ENCODE results near the gene TRIM59. TPM values are rescaled to one million over a fixed set of nuclear protein-coding genes. Genes with fewer than 3 reads are reported as not detected.

Gene TRIM59
- total and polyA plus RNA-seq, 9 of the 15 experiments (the other 6 are each of a cell fraction or from before 2014, with no cell fraction given), result 16.8 to 101 (median 34.8) TPM

- H3K4me3 ChIP-seq, result peak overlapping the region; percentile 71
- no peaks in the 10 kb centered on the region for H3K9me3 ChIP-seq (replicated peaks; ENCODE audit: control insufficient read depth, insufficient read depth, low read depth, low read length)
- peaks cover 30% of the 10 kb centered on the region for H4K20me1 ChIP-seq (replicated peaks; ENCODE audit: control insufficient read depth, insufficient read depth, low read length)
- BruUV-seq (replicated peaks), result no TSS peak
- in situ Hi-C loops (cut with MboI) (no loop called here), intact Hi-C loops (cut with micrococcal nuclease) (loop anchor here (1.0 to 5.0 kb wide), 3 partner anchors 49 to 173 kb away; partner anchors contain the start of genes C3orf80 and TRIM59)
- no peak overlapping the region for H2AFZ ChIP-seq (ENCODE audit: low read depth, low read length)
- peaks cover 93% of the 10 kb centered on the region for H3K79me2 ChIP-seq (ENCODE audit: control insufficient read depth, insufficient read depth, low read length)
- H3K27ac ChIP-seq (ENCODE audit: extremely low read depth, low read depth, low read length), result peak overlapping the region; percentile 99
- ATAC-seq (peak; percentile 37), FAIRE-seq (no peak), DNase-seq (ENCODE audit: extremely low read depth in 1 of 4, low spot score in 3 of 4) (peak; percentile 11 to 39 (median 20))
- peak overlapping the region; percentile 95 for H3K4me2 ChIP-seq (ENCODE audit: insufficient read depth, low read length)
- WGBS (ENCODE audit: insufficient coverage, low coverage, missing lambda C conversion rate), result 0% methylated on average over 30 of the region's 51 CpGs
- peaks cover 49% of the 10 kb centered on the region for H3K36me3 ChIP-seq (ENCODE audit: control insufficient read depth, insufficient read depth, low read length)
- no peaks in the 10 kb centered on the region for H3K27me3 ChIP-seq (ENCODE audit: control insufficient read depth in 2 of 2, insufficient read depth in 2 of 2, low read length in 2 of 2)
- CTCF ChIA-PET (ENCODE audit: low intra/inter-chr PET ratio), result no interaction called here
- H3K9me1 ChIP-seq (ENCODE audit: control insufficient read depth, insufficient read depth, low read length), result no peaks in the 10 kb centered on the region
- POLR2A ChIA-PET, result interaction anchor here (1.3 to 2.9 kb wide), 5 partner anchors 9 to 30 kb away, joined by 3 to 38 read pairs (median 6); no protein-coding TSS in a partner anchor
- peaks cover 5% of the 10 kb centered on the region in 2 experiments; a peak in 4 of 5 replicates for H3K4me1 ChIP-seq (replicated peaks in 1 of 2; ENCODE audit: control insufficient read depth in 2 of 2, insufficient read depth in 2 of 2, low read length in 2 of 2)
- peak overlapping the region; percentile 98 to 100 for H3K9ac ChIP-seq (ENCODE audit: insufficient read depth in 1 of 2, low read depth in 2 of 2, low read length in 2 of 2)
- TF ChIP-seq TEAD1 (CRISPR knock-in tag; IDR thresholded peaks at IDR 0.05) (peak in 1 of 2 experiments; percentile 52; a peak in 1 of 4 replicates), KAT7 (CRISPR knock-in tag; IDR thresholded peaks at IDR 0.05; ENCODE audit: borderline replicate concordance) (peak; percentile 80), HMGN3 (IDR thresholded peaks at IDR 0.05; ENCODE audit: borderline replicate concordance, extremely low read depth, insufficient read length, low read depth, low read length) (peak; percentile 51), CTBP1 (IDR thresholded peaks at IDR 0.05; ENCODE audit: borderline replicate concordance) (no peak), RBM22 (IDR thresholded peaks at IDR 0.05; ENCODE audit: low read depth, low read length, poor library complexity, severe bottlenecking) (peak; percentile 68), ZNF263 (CRISPR knock-in tag; IDR thresholded peaks at IDR 0.05; ENCODE audit: borderline replicate concordance) (0 out of 2 replicates have a peak, but pooled peaks have one; percentile 13), ZNF583 (CRISPR knock-in tag; IDR thresholded peaks at IDR 0.05) (no peak), MTF1 (CRISPR knock-in tag; IDR thresholded peaks at IDR 0.05; ENCODE audit: borderline replicate concordance) (no peak), FIP1L1 (IDR thresholded peaks at IDR 0.05; ENCODE audit: low read depth, low read length, poor library complexity, severe bottlenecking) (peak; percentile 67), RBFOX2 (IDR thresholded peaks at IDR 0.05; ENCODE audit: low read depth, low read length) (peak; percentile 91), ZNF143 (CRISPR knock-in tag; IDR thresholded peaks at IDR 0.05) (peak; percentile 32; the same call in 1 of the 2 replicates), SIN3A (IDR thresholded peaks at IDR 0.05; ENCODE audit: borderline replicate concordance in 2 of 2, control insufficient read depth in 1 of 2, low read depth in 2 of 2, low read length in 2 of 2) (0 out of 4 replicates have a peak, but pooled peaks of 1 of the 2 experiments have one; percentile 23), NONO (IDR thresholded peaks at IDR 0.05; ENCODE audit: low read depth in 2 of 2, low read length in 1 of 2) (0 out of 4 replicates have a peak, but pooled peaks of 1 of the 2 experiments have one; percentile 18), HIVEP1 (CRISPR knock-in tag; IDR thresholded peaks at IDR 0.05) (no peak), ETS1 (conservative IDR thresholded peaks at IDR 0.05; ENCODE audit: control insufficient read depth, low read depth, low read length) (peak; percentile 63; the same call in 1 of the 2 replicates), ATF4 (CRISPR knock-in tag; IDR thresholded peaks at IDR 0.05) (no peak), CCNT2 (IDR thresholded peaks at IDR 0.05; ENCODE audit: borderline replicate concordance, extremely low read depth, insufficient read length, low read depth, low read length) (peak; percentile 33), DPF2 (IDR thresholded peaks at IDR 0.05) (no peak)
Observed at GRCh38 chr3:160400702-160401150, 48.9 kb downstream of the TRIM59 start.
